BLaER1 (cell line): ENCODE data around the gene ERAP2.

ENCODE experiments used
- H3K27ac ChIP-seq: shearing (Covaris generic); formaldehyde crosslinking; 2 replicates; pipeline ENCODE4 v1.8.1; 2022
- H3K27me3 ChIP-seq: shearing (Covaris generic); formaldehyde crosslinking; 2 replicates; pipeline ENCODE4 v1.8.1; 2022
- H3K36me3 ChIP-seq: shearing (Covaris generic); formaldehyde crosslinking; 2 replicates; pipeline ENCODE4 v1.8.1; 2022
- H3K4me1 ChIP-seq: shearing (Covaris generic); formaldehyde crosslinking; 2 replicates; pipeline ENCODE4 v1.8.1; 2022
- H3K4me2 ChIP-seq: shearing (Covaris generic); formaldehyde crosslinking; 2 replicates; pipeline ENCODE4 v1.8.1; 2022
- H3K4me3 ChIP-seq: shearing (Covaris generic); formaldehyde crosslinking; 2 replicates; pipeline ENCODE4 v1.8.1; 2022
- H3K9ac ChIP-seq: shearing (Covaris generic); formaldehyde crosslinking; 2 replicates; pipeline ENCODE4 v1.8.1; 2022
- H3K9me3 ChIP-seq: shearing (Covaris generic); formaldehyde crosslinking; 2 replicates; pipeline ENCODE4 v1.8.1; 2022
- H4K20me1 ChIP-seq: shearing (Covaris generic); formaldehyde crosslinking; 2 replicates; pipeline ENCODE4 v1.8.1; 2022
- Cebpa-rat ChIP-seq: shearing (Covaris generic); IDR thresholded peaks from 2 replicates; pipeline ENCODE4 v1.8.1; 2022

Gene ERAP2

DNA sequence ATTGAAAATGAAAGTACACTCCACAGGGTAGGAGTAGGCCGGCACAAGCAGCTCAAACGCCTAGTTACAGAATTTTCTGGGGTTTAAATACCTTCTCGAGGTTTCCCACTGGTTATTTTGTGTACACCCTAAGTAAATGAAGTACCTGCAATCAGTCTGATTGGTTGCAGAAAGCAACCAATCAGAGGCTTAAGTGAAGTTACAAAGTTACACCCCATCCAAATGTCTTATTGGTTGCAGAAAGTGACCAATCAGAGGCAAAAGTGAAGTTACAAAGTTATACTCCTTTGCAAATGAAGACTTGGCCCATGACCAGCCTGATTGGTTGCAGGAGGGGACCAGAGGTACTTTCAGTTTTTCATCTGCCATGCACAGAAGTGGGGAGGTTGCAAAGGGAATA lies 33.2 kb upstream of the ERAP2 start:
- no peak overlapping the region for H3K4me3 ChIP-seq
- no peaks in the 10 kb centered on the region for H3K27me3 ChIP-seq
- peak overlapping the region; percentile 27; the same call in 1 of the 2 replicates for H3K4me2 ChIP-seq
- H3K9ac ChIP-seq = no peak overlapping the region
- no peak overlapping the region for H3K27ac ChIP-seq
- no peaks in the 10 kb centered on the region for H4K20me1 ChIP-seq
- peaks cover 31% of the 10 kb centered on the region for H3K4me1 ChIP-seq
- no peaks in the 10 kb centered on the region for H3K36me3 ChIP-seq
- no peaks in the 10 kb centered on the region for H3K9me3 ChIP-seq
- TF ChIP-seq Cebpa-rat = no peak

DNA sequence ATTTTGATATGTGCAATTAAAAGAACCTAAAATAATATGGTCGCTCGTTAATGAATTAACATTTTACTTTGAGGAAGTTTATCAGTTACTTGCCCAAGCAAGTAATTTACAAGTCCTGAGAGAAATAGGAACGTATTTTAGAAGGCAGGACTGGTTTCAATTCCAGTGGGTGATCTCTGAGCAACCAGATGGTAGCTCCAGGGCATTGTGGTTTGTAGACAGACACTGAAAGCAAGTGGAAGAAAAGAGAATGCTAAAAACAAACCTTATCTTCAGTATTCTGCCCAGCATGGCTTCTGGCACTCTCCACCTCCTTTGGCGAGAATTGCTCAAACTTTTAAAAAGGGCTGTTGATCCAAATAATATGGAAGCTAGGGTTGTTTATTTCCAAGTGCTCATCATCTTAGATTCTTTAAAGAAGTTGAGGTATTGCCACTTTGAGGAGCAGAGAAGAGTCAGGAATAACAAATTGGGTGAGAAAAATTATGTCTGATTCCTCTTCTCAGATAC lies 31.8 kb upstream of the ERAP2 start:
- Histone ChIP-seq H3K4me3 (no peak overlapping the region), H3K27me3 (no peaks in the 10 kb centered on the region), H3K9me3 (peaks cover 1% of the 10 kb centered on the region; the same call in 1 of the 2 replicates), H3K4me1 (peaks cover 31% of the 10 kb centered on the region), H3K27ac (peak overlapping the region; percentile 39; the same call in 1 of the 2 replicates), H4K20me1 (no peaks in the 10 kb centered on the region), H3K9ac (no peak overlapping the region), H3K36me3 (no peaks in the 10 kb centered on the region), H3K4me2 (peak overlapping the region; percentile 66)
- TF ChIP-seq Cebpa-rat = no peak

DNA sequence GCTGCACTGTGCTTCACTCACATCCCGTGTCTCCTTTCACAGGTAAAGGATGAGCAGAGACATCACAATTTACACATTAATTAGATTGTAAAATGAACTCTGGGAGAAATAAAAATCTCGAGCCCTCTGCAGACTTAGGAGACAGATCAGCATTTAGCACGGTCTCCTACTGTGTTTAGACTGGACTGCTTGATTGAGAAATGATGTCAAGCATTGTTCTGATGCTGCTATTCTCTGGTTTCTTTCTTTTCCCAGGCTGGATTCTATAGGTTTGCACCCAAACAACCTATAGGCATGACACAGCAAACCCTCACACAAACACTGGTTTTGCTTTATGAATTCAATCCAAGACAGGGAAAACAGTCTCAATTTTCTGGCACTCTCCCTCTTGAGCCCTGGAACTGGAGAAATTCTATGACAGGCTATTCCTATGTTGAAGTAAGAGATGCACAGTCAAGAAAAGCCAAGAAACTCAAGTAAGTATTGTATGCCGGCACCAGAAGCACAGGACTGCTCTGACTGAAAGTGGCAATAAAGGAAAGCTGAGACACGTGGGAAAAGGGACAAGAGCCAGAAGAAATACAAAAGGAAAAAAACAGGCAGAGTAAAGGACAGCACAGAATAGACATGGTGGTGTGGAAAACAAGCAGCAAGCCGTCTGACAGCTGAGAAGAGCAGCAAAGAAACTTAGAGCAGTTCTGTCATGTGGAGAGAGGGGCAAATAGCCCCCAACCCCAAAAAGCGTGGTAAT lies 24.8 kb upstream of the ERAP2 start:
- H3K4me2 ChIP-seq = no peak overlapping the region
- no peak overlapping the region for H3K9ac ChIP-seq
- no peak overlapping the region for H3K4me3 ChIP-seq
- no peaks in the 10 kb centered on the region for H4K20me1 ChIP-seq
- TF ChIP-seq Cebpa-rat = no peak
- H3K9me3 ChIP-seq = peaks cover 4% of the 10 kb centered on the region; the same call in 1 of the 2 replicates
- H3K27me3 ChIP-seq = no peaks in the 10 kb centered on the region
- H3K27ac ChIP-seq = no peak overlapping the region
- no peaks in the 10 kb centered on the region for H3K4me1 ChIP-seq
- H3K36me3 ChIP-seq = no peaks in the 10 kb centered on the region

DNA sequence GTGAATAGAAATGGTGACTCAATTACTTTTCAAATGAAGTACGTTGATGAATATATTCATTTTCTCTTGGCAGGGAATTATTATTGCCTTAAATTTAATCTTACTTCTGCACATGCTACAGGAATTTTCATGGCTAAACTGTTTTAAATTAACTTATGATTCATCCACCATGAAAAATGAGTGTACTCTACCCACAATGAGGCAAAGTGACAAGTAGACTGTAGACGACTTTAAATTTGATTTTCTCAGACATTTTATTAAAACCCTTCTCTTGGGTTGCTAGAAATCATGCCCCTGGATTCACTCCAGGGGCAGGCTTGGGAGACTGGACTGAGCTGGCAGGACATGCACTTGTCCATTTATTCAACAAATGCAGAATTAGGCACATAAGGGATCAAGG lies 23.5 kb upstream of the ERAP2 start:
- Histone ChIP-seq H3K9ac (no peak overlapping the region), H3K27me3 (no peaks in the 10 kb centered on the region), H3K36me3 (no peaks in the 10 kb centered on the region), H4K20me1 (no peaks in the 10 kb centered on the region), H3K4me2 (no peak overlapping the region), H3K9me3 (peaks cover 4% of the 10 kb centered on the region; the same call in 1 of the 2 replicates), H3K4me1 (no peaks in the 10 kb centered on the region), H3K4me3 (no peak overlapping the region), H3K27ac (no peak overlapping the region)
- no peak for TF ChIP-seq Cebpa-rat

DNA sequence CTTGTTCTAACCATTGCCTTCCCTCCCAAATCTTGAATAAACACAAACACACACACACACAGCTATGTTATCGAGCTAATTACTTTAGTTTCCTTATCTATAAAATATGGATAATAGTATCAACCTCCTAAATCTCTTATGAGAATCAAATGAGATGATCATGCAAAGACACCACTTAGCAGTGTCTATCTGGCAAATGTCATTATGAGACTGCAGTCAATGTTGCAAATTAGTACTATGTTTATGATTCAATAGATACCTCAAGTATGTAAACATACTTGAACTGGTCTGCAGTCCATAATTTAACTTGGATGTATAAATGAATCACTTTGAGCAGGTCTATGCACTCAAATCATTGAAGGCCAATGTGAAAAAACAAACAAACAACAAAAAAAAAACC lies 22.2 kb upstream of the ERAP2 start:
- Histone ChIP-seq H3K9me3 (peaks cover 4% of the 10 kb centered on the region; the same call in 1 of the 2 replicates), H3K4me2 (no peak overlapping the region), H3K4me1 (no peaks in the 10 kb centered on the region), H3K4me3 (no peak overlapping the region), H3K36me3 (no peaks in the 10 kb centered on the region), H3K27me3 (no peaks in the 10 kb centered on the region), H3K27ac (no peak overlapping the region), H4K20me1 (no peaks in the 10 kb centered on the region), H3K9ac (no peak overlapping the region)
- TF ChIP-seq Cebpa-rat = no peak

DNA sequence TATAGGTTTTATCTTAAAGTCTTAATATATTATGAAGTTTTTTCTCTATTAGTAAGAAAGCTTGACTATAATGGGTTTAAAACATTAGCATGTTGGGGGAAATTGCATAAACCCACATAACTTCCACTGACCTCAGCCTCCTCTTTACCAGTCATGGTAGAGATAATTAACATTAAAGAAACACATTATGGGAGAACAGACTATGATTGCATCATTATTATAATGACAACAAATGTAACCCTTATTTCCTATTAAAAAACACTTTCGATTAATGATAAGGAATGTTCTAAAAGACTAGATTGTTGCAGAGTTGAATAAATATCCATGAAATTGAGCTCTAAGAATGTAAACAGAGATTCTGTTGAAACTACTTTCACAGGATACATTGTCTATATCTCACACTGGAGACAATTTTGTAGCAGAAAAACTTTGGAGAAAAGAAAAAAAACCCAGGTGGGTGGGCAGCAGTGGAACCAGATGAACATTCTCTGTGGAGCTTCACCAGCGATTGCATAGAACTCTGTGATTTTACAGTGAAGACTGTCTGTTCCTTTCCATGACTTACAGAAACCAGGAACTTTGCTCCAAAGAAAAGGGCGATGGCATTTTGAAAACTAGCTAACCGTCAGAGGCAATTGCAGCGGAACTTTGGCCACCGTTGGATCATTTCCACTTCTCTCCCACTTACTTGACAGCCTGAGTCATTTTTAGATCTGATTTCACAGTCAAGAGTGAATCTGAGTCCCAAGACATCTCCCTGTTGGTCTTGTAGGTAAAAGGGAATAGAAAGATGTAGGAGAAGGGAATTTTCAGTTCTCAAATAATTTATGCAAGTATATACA lies 21.0 kb upstream of the ERAP2 start:
- Histone ChIP-seq H3K4me2 (no peak overlapping the region), H3K4me1 (no peaks in the 10 kb centered on the region), H3K9me3 (no peaks in the 10 kb centered on the region), H3K4me3 (no peak overlapping the region), H3K27me3 (no peaks in the 10 kb centered on the region), H3K9ac (no peak overlapping the region), H4K20me1 (no peaks in the 10 kb centered on the region), H3K27ac (no peak overlapping the region), H3K36me3 (no peaks in the 10 kb centered on the region)
- no peak for TF ChIP-seq Cebpa-rat

DNA sequence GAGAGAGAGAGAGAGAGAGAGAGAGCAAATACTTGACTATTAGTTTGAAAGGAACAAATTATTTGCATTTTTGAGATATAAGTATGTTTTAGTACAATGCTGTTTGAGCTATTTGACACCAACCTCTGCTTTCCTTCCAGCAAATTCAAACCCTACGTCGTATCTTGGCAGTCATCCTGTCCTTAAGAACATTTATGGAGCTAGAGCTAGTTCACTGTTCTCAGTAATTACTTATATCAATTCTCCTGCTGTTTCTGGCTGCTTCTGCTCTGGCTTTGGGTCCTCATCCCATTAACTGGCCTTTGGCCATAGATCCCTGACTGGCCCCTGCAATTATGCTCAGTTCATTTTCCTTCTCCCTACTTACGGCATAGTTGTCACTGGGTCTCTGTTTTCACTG lies 19.9 kb upstream of the ERAP2 start:
- Histone ChIP-seq H3K27ac (no peak overlapping the region), H3K27me3 (no peaks in the 10 kb centered on the region), H3K4me3 (no peak overlapping the region), H3K9ac (no peak overlapping the region), H3K9me3 (no peaks in the 10 kb centered on the region), H3K4me1 (peaks cover 7% of the 10 kb centered on the region), H3K4me2 (no peak overlapping the region), H3K36me3 (no peaks in the 10 kb centered on the region), H4K20me1 (no peaks in the 10 kb centered on the region)
- TF ChIP-seq Cebpa-rat = no peak

DNA sequence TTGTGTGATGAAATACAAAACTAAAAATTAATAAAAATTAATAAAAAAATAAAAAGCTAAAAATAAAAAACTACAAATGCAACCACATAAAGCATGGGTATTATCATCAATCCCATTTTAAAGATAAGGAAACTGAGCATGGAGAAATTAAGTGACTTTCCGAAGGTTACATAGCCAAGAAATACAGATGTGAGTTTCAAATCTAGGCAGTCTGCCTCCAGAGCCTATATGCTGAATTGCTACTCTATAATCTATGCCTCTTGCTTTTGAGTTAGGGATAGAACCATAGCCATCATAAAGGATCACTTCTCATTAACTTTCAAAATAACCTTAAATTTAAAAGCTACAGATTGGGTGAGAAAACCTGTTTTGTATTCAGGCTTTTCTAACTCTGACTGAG lies 18.8 kb upstream of the ERAP2 start:
- H3K27ac ChIP-seq = no peak overlapping the region
- H4K20me1 ChIP-seq = no peaks in the 10 kb centered on the region
- no peak overlapping the region for H3K4me2 ChIP-seq
- no peaks in the 10 kb centered on the region for H3K27me3 ChIP-seq
- no peak overlapping the region for H3K9ac ChIP-seq
- H3K36me3 ChIP-seq = no peaks in the 10 kb centered on the region
- peaks cover 7% of the 10 kb centered on the region for H3K4me1 ChIP-seq
- TF ChIP-seq Cebpa-rat = no peak
- no peaks in the 10 kb centered on the region for H3K9me3 ChIP-seq
- H3K4me3 ChIP-seq = no peak overlapping the region

DNA sequence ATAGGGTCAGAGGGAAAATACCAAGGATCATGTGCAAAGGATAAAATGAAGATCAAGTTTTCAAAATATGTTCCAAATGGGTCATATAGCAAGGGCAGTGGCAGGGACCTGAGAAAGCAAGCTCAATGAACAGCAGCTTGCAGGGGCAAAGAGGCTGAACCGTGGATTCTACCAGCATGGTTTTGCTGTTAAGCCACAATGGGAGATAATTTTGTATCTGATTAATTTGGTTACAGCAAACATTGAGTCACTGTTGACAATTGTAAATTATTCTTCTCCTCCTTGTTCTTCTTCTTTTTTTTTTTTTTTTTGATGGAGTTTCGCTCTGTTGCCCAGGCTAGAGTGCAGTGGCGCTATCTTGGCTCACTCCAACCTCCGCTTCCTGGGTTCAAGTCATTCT lies 18.4 kb upstream of the ERAP2 start:
- peaks cover 7% of the 10 kb centered on the region for H3K4me1 ChIP-seq
- H3K9me3 ChIP-seq = no peaks in the 10 kb centered on the region
- no peak overlapping the region for H3K4me3 ChIP-seq
- no peak overlapping the region for H3K4me2 ChIP-seq
- no peak for TF ChIP-seq Cebpa-rat
- no peaks in the 10 kb centered on the region for H3K36me3 ChIP-seq
- no peaks in the 10 kb centered on the region for H3K27me3 ChIP-seq
- no peak overlapping the region for H3K27ac ChIP-seq
- no peaks in the 10 kb centered on the region for H4K20me1 ChIP-seq
- no peak overlapping the region for H3K9ac ChIP-seq

DNA sequence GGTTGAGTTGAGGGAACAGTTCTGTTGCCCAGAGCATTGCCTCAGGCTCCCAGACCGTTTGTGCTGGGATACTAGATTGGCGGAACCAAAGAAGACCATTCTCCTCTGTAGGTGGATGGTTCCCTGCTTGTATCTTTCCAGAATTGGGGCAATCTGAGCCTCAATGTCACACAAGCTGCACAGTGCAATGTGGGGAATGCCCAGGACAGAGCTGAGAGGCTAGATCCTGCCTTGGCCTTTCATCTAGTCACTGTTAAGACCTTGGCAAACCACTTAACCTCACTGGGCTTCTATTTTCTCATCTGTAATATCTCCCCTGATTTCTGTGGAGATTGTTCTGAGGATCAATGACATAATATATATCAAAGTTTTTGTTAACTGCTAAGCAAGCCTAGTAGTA lies 16.9 kb upstream of the ERAP2 start:
- Histone ChIP-seq H3K4me1 (peaks cover 7% of the 10 kb centered on the region), H4K20me1 (no peaks in the 10 kb centered on the region), H3K36me3 (no peaks in the 10 kb centered on the region), H3K4me3 (no peak overlapping the region), H3K9me3 (no peaks in the 10 kb centered on the region), H3K4me2 (no peak overlapping the region), H3K27ac (no peak overlapping the region), H3K9ac (no peak overlapping the region), H3K27me3 (no peaks in the 10 kb centered on the region)
- no peak for TF ChIP-seq Cebpa-rat
